ENCODE measurements around the gene ACOX3. TPM values are rescaled to one million over a fixed set of nuclear protein-coding genes. Genes with fewer than 3 reads are reported as not detected.
"Not testable (repeated sequence)": the region's sequence is repeated elsewhere in the genome, so short reads cannot be mapped to it uniquely, and the experiment has no call there.

The ACOX3 gene
- 10 to 100 TPM; 15.3 to 22.2 (median 20.8) TPM for polyA plus RNA-seq (ENCODE audit: insufficient read depth in 1 of 5, insufficient read length in 5 of 5, low replicate concordance in 1 of 5)
- long read RNA-seq, donor 1: 0 reads
- long read RNA-seq, donor 2, partial matches to known transcripts: 0 of 1 reads
- long read RNA-seq, donor 2, other reads (novel, unspliced or antisense): 0 of 1 reads
- long read RNA-seq, donor 3: 0 reads
- long read RNA-seq, donor 4, partial matches to known transcripts: 0 of 1 reads
- long read RNA-seq, donor 4, other reads (novel, unspliced or antisense): 0 of 1 reads
- long read RNA-seq, donor 5, partial matches to known transcripts: 0 of 1 reads
- long read RNA-seq, donor 5, other reads (novel, unspliced or antisense): 0 of 1 reads
- long read RNA-seq, donor 6, partial matches to known transcripts: 0 of 1 reads
- long read RNA-seq, donor 6, other reads (novel, unspliced or antisense): 0 of 1 reads
- long read RNA-seq, donor 7, partial matches to known transcripts: 0 of 3 reads
- long read RNA-seq, donor 7, other reads (novel, unspliced or antisense): 0 of 3 reads
- long read RNA-seq, donor 8, partial matches to known transcripts: 0 of 2 reads
- long read RNA-seq, donor 8, other reads (novel, unspliced or antisense): 0 of 2 reads

- peak; percentile 92 to 93 for DNase-seq
These were observed at the start of gene ACOX3, which contains the start of gene TRMT44 for GRCh38 chr4:8440492-8441311. Gene ACOX3, minus strand, starts transcription at chr4:8440723. Its CDS starts 24,202 bp downstream, at chr4:8416521. Gene TRMT44, plus strand, starts transcription at chr4:8440777. Its CDS starts 46 bp downstream, at chr4:8440823.

DNA sequence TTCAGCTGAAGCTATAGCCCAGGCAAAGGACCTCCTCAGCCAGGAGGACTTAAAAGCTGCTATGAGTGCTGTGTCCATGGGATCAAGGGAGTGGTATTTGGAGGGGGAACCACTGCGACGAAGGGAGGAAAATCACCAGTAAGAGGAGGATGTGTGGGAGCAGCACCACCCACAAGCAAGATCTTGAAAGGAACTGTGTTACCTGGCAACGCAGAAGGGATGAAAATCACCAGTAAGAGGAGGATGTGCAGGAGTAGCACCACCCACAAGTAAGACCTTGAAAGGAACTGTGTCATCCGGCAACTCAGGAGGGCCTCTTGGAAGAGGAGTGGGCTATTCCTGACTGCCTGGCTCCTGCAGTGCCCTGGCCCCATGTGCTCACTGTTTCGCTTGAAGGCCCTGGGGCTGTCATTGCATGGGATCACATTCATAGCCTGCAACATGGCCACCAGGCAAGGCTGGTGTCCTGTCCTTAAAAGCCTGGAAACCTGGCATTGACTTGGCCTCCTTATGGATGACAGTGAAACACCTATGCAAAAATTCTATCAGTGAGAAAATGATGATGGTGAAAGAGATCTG lies 48.4 kb upstream of the ACOX3 start:
- DNase-seq: no peak

- DNase-seq: not testable (repeated sequence)
These were observed 46.1 kb upstream of the ACOX3 start for GRCh38 chr4:8486643-8487042.

- no peak for DNase-seq
These were observed 39.7 kb upstream of the ACOX3 start for GRCh38 chr4:8480221-8480620.

- DNase-seq: no peak
These were observed 38.5 kb upstream of the ACOX3 start for GRCh38 chr4:8478801-8479744.

GRCh38 chr4:8478371-8478770 lies 37.8 kb upstream of the ACOX3 start:
- no peak for DNase-seq

- DNase-seq: no peak
These were observed 37.2 kb upstream of the ACOX3 start for GRCh38 chr4:8477676-8478075.

DNA sequence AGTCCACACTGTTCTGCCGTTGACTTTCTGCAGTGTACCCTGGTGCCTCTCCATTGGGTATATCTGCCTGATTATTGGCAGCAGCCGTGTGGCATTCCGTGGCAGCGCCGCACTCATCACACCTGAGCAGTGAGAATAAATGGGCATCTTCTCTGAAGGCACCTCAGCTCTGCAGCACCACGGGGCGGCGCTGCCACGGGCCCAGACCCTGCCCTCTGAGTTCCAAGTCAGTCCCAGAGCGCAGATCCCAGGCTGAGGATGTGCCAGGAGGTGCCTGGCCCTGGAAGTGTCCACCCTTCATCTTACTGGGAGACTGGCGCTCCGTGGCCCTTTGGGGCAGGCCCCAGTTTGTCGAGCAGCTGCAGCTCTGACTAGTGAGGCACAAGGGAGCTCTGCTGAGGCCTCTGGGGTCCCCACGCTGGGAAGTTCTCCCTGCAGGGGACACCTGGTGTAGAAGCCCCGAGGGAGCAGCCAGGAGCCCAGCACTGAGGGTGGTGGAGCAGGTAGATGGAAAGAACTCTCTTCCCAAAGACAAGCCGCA lies 36.6 kb upstream of the ACOX3 start:
- no peak for DNase-seq

- DNase-seq: no peak
These were observed 35.4 kb upstream of the ACOX3 start for GRCh38 chr4:8475751-8476575.

DNA sequence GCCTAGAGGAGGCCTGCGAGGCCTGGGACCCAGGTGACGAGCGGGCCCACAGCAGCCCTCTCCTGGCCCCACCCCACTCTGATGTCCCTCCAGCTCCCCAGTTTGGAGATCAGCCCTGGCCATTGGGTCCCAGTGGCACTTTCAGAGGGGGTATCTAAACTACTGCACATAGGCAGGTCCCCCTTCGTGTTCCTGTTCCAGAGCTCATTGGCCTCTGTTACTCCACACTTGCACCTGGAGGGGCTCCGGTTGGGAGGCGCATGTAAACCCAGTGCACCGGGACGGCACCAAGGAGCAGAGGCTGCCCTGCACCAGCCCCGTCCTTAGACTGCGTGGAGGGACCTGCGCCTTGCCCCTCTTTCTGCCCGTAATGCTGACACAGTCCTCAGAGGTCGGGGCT lies 34.3 kb upstream of the ACOX3 start:
- no peak for DNase-seq

DNA sequence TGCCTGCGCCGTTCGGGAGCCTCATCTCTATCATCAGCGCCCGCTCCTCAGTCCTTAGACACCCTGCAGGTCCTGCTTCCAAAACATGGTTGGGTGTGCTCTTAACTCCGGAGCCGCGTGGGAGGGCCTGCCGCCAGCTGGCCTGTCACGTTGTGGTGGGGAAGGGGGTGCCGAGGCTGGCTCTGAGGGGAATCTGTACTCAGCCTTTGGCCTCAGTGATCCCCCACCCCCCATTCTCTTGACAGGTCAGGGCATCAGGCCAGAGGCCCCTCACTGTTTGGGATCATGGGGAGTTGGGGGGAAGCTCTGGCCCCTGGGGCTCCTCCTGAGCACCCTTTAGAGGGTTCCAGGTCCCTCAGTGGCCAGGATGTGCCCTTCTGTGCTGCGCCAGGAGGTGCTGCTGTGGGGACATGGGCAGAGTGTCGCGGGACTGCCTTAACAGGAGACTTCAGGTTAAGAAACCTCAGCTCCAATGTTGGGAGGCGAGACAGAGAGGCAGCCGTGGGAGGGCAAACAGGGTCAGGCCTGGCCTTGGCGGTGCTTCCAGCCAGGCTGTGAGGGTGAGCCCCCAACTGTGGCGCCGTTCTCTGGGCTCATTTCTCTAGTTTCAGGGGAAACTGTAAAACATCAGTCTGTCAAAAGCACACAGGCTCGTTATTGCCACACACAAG lies 33.5 kb upstream of the ACOX3 start:
- DNase-seq: no peak

DNA sequence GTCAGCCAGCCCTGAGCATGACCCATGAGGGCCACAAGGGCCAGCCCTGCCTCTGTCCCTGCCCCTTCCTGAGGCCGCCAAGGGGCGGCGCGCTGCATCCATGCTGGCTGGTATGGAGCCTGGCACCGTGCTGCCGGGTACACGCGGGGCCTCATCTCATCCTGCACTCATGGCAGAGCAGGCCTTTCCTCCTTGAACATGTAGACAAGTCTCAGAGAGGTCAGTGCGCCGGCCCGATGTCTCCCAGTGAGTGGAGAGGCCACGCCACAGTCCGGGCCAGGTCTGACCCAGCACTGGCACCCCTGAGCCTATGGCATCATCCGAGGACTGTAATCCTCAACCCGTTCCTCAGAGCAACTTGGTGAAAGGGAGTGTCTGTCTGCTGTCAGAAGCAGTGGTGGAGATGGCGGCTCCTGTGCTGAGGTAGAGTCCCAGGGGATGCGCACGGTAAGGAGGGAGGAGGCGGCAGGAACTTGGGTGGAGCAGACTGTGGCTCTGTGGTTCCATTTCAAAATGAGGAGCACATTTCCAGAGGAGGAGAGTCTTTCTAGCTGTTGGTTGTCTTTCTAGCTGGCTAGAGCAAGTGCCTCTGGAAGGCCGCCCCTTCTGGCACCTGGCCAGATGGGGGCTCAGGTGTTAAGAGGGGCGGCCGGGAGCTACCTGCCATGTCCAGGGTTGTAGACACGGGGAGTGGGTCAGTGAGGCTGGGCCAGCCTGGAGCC lies 32.8 kb upstream of the ACOX3 start:
- DNase-seq: no peak

GRCh38 chr4:8472689-8473197 lies 32.2 kb upstream of the ACOX3 start:
- peak; percentile 16 to 35 for DNase-seq

GRCh38 chr4:8472158-8472688 lies 31.7 kb upstream of the ACOX3 start:
- DNase-seq: no peak

DNA sequence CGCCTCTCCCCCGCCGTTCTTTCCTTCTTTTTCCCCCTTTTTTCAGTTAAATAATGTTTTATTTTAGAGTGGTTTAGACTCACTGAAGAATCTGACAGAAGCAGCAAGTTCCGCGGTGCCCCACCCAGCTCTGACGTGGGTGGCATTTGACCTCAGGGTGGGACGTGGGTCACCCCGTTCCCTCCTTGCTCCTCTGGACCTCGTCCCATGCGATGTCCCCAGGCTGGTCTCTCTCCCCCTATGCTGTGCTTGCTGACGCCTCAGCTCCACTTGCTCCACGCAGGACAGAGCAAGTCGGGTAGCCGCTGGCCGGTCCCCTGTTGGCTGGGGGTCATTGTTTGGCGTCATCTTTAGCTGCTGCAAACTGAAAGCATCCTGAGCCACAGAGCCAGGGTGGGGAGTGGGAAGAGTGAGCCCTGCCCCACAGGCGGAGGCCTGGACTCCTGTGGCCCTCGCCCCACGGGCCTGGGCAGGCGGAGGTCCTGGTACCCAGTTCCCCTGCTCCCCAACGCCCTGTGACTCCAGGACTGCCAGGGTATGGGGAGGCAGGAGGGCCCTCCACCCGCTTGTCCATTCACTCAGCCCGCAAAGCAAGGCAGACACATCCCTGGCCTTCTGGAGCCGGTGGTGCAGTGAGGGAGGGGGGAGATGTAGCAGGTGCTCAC lies 30.8 kb upstream of the ACOX3 start:
- no peak for DNase-seq

DNA sequence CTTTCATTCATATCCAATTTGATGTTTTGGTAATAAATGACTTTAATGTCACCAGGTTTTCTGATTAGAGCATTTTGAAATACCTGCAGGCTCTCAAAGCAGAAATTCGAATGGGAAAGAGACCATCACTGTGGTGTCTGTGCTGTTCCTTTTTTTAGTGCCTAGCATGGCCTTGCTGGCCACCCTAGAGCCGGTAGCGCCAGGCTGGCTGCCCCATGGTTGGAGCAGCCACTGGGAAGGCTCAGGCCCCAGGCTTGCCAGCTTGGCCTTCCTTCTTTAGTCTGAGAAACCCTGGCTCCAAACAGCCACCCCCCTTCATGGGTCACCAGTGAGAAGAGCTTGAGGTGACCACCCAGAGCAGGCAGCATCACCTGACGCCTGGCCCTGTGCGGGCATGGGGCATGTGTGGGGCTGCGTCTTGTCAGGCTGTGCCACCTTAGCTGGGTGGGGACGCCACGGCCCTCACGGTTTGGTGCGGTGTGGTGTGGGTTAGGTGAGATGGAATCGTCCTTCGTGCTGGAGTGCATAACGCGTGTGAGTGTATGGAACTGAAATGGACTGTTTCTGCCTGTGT lies 30.0 kb upstream of the ACOX3 start:
- DNase-seq: no peak

GRCh38 chr4:8469550-8469949 lies 29.0 kb upstream of the ACOX3 start:
- no peak for DNase-seq
